ENCODE data around the gene NQO1.

DNA sequence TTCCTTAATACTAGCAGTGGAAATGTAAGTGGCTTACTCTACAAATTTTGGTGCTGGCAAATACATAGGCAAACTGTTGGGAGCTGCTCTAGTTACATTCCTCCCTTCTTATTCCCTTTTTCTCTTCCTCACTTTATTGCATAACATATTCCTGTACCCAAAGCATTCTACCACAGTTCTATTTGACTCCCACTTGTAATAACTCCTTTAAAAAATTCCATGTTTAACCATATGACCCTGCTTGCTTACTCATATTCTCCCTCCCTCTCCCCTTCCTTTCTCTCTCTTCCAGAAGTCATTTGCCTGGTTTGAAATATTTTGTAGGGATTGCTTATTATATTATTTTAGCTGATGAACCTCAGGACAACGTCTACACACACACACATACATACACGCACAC is 22.7 kb downstream of the NQO1 start:
- no peak for TF ChIP-seq EP300 (IDR thresholded peaks at IDR 0.05)
- TF ChIP-seq POLR2AphosphoS5 (IDR thresholded peaks at IDR 0.05) = no peak
- TF ChIP-seq POLR2A (IDR thresholded peaks at IDR 0.05) = no peak

All from gastroesophageal sphincter (tissue), 2 donors.